Stimulated activated CD4-positive, alpha-beta T cell treated with anti-CD3 and anti-CD28 coated beads, Interleukin-1b, Interleukin-23, amount 100 ng/mL, for 1 hour (primary cell): ENCODE results near the gene CHST2.

Source experiments
- DNase-seq, 2 donors: peaks; one replicate each; pipeline ENCODE4 v3.0.0-alpha.2; 2020; ENCODE audit warnings: low read depth in 2 of 2

The CHST2 gene

GRCh38 chr3:143166376-143166775, 46.8 kb downstream of the CHST2 start:
- DNase-seq = no peak

- DNase-seq = no peak
Measured at GRCh38 chr3:143167969-143168854, 48.6 kb downstream of the CHST2 start.

- DNase-seq = no peak
Measured at GRCh38 chr3:143168855-143169192, 49.3 kb downstream of the CHST2 start.

- DNase-seq = no peak
Measured at GRCh38 chr3:143170074-143170473, 50.5 kb downstream of the CHST2 start.

- DNase-seq = no peak
Measured at GRCh38 chr3:143170676-143171075, 51.1 kb downstream of the CHST2 start.

- no peak for DNase-seq
Measured at GRCh38 chr3:143171141-143171980, 51.8 kb downstream of the CHST2 start.

- DNase-seq = no peak
Measured at GRCh38 chr3:143172062-143172794, 52.7 kb downstream of the CHST2 start.

GRCh38 chr3:143172795-143173145, 53.2 kb downstream of the CHST2 start:
- DNase-seq = no peak

- no peak for DNase-seq
Measured at GRCh38 chr3:143173242-143173641, 53.7 kb downstream of the CHST2 start.
